Fibroblast of skin of back (primary cell): ENCODE measurements around the gene FILIP1. TPM values are rescaled to one million over a fixed set of nuclear protein-coding genes. Genes with fewer than 3 reads are reported as not detected.

ENCODE experiments used
- DNase-seq: peaks from one replicate; pipeline ENCODE4 v3.0.0-alpha.2; 2013
- polyA plus RNA-seq, 2 experiments: library from polyadenylated mRNA; unstranded; fragments of 120-200 nt; gene quantifications; one replicate each; pipeline ENCODE4 v1.2.1, GENCODE V29; 2013; ENCODE audit not compliant: insufficient read length in 2 of 2

FILIP1 gene, protein sequence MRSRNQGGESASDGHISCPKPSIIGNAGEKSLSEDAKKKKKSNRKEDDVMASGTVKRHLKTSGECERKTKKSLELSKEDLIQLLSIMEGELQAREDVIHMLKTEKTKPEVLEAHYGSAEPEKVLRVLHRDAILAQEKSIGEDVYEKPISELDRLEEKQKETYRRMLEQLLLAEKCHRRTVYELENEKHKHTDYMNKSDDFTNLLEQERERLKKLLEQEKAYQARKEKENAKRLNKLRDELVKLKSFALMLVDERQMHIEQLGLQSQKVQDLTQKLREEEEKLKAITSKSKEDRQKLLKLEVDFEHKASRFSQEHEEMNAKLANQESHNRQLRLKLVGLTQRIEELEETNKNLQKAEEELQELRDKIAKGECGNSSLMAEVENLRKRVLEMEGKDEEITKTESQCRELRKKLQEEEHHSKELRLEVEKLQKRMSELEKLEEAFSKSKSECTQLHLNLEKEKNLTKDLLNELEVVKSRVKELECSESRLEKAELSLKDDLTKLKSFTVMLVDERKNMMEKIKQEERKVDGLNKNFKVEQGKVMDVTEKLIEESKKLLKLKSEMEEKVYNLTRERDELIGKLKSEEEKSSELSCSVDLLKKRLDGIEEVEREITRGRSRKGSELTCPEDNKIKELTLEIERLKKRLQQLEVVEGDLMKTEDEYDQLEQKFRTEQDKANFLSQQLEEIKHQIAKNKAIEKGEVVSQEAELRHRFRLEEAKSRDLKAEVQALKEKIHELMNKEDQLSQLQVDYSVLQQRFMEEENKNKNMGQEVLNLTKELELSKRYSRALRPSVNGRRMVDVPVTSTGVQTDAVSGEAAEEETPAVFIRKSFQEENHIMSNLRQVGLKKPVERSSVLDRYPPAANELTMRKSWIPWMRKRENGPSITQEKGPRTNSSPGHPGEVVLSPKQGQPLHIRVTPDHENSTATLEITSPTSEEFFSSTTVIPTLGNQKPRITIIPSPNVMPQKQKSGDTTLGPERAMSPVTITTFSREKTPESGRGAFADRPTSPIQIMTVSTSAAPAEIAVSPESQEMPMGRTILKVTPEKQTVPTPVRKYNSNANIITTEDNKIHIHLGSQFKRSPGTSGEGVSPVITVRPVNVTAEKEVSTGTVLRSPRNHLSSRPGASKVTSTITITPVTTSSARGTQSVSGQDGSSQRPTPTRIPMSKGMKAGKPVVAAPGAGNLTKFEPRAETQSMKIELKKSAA (N-terminal part only)
- polyA plus RNA-seq (2013, experiment 1 of 2; ENCODE audit: insufficient read length): 0.22 TPM
- 0.59 TPM for polyA plus RNA-seq (2013, experiment 2 of 2; ENCODE audit: insufficient read length)

DNA sequence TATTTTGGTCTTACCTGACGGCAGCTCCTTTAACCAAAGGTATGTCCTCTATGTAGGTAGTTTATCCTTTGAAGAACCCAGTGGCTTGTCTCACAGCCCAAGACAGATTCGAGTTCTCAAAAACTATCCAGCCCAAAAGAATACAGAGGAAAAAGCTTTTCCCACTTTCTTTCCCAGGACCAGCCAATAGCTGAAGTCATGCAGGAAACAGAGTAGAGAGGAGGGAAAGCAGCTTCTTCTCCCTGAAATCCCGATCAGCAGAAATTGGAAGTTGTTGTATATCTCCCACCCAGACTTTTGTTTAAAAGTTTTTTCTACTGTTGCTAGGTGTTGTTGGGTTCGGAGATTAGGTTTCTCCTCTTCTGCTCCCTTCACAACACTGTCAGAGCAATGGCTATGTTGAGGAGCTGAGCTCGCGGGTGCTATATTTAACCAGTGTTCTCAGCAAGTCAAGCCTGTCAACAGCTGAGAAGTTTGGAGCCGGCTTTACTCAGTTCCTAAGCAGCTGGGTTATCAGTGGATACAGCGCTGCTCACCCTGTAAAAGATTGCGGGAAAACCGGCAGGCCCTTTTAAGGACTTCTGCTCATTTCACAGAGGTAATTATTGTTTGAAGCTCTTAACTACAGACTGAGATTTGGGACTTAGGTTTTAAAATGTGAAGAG is at the start of gene FILIP1:
FILIP1 (minus strand) TSS at position 401 of the 665 bp plus-strand sequence. CDS start 78,828 bp downstream, outside the sequence.
- peak; percentile 56 for DNase-seq

DNA sequence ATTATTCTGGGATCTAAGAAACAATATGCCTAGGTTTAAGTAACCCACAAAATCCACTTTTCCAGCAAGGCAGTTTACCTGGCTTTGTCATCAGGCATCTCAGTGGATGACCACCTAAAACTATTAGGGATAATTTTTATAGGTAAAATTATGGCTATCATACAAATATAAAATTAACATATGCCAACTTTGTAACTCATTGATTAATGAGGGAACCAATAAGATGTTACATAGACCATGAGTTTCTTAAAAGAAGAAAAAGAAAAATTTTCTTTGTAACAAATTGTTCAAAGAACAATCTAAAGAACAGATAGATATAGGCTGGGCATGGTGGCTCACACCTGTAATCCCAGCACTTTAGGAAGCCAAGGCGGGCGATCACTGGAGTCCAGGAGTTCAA is 49.7 kb upstream of the FILIP1 start:
- DNase-seq: no peak

DNA sequence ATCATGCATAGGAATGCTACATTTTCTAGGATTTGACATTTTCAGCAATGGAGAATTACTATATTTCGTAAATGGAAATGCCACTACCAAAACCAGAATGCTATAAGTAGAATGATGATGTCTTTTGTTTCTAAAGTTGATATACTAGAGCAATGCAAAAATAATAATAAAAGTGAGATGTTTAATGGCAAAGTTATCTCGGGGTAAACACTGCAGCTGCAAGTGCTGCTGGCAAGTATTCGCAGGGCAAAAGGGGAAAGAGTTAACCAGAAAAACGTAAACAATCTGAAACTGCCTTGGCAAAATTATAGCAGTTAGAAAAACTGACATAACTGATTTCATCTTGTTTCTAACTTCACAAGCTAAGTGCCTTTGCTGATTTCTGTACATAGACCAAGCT is 45.5 kb upstream of the FILIP1 start:
- no peak for DNase-seq

DNA sequence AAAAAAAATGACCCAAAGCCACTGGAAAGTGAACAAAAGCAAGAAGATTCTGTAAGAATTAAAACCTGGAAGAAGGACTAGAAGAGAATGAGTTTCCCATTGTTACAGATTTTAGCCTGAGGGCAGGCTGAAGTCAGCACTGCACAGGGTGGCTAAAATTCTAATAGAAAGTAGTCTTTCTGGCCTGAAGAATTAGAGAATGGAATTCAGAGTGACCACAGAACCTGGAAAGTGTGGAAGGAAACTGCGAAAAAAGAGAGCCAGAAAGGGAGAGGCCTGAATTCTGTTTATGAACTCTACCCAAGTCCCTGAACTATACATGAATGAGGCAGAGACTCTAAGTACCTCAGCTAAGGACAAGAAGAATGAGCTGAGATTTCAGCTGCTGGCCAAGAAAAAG is 38.9 kb upstream of the FILIP1 start:
- DNase-seq: peak; percentile 14

DNA sequence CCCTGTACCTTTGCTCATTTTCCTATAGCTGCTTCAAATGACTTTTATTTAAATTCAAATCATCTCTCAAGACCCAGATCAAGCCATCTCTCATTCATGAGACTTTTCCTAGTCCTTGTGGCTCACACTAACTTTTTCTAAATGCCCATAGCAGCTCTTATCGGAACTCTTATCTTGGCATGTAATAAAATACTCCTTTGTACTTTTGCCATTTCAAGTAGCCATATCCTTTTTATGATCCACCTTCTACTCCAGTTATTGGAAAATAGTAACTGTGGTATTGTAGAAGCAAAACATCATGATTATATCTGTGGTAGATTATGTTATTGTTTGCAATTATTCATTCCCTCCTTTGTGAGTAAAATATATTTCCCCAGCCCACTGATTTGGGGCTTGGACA is 37.6 kb upstream of the FILIP1 start:
- DNase-seq: no peak

DNA sequence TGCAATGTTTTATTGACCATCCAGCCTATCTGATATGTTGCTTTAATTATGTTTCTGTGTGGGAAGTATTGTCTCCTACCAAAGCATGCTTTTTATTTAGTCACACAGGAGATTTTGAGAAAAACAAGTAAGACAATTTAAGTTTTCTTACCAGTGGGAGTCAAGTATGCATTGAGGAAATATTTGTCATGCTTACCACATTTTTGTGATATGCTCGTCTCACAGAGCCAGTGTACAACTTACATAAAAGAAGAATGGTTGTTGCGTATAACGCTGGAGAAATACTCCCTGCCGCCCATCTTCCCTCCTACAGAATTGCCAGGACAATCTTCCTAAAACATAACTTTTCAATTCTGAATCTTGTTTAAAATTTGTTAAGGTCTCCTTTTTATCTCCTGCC is 37.1 kb upstream of the FILIP1 start:
- peak; percentile 61 for DNase-seq

DNA sequence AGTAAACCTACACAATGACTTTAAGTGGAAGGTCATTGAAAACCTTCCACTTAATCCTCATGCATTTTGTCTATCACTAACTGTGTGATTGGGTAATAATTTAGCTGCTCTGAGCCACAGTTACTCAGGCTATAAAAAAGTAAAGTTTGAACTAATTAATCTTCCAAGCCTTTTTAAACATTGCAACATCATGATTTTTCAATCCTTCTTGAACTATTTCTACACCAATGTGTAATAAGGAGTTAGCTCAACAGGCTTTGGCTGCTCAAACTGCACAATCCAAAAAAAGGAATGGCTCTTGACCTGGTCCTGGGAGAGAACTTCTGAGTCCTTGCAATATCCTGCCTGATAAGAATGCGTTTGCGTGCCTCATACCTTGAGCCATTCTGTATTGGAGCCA is 34.8 kb upstream of the FILIP1 start:
- DNase-seq: no peak

DNA sequence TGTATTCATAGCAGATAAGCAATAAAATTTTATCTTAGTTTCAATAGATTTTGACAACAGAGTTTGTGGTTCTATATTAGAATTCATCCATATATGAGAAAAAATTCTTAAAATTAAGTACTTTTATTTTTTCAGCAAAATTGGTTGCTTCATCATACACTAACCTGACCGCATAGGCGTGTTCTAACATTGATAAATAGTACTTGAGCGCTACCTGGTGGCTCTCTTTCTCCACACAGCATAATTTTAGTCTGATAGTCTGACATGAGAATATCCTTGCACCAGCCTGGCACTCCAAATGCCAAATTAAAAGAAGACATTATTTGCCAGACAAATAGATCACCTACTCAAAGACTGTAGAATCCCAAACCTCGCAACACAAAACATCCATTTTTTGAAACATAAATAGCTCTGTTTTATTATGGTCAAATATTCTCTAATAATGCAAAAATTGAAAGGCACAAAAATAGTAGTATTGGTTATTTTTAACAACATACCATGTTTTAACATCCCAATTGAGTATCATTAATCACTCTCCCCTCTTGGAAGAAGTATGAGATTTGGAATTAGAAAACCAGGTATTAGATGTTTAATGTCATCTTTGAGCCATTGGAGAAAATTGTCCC is 33.0 kb upstream of the FILIP1 start:
- peak; percentile 68 for DNase-seq

DNA sequence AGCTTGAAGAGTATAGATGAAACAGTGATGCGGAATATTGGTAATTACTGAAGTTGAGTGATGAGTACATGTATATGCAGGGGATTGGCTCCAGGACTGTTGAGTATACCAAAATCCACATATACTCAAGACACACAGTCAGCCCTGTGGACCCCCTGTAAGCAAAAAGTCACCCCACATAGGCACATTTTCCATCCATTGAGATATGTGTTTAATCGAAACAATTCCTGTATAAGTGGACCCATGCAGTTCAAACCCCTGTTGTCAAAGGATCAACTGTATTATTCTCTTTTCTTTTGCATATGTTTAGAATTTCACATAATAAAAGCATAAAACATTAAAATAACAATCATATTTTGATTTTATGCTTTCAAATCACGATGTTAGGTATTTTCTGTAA is 32.1 kb upstream of the FILIP1 start:
- no peak for DNase-seq

DNA sequence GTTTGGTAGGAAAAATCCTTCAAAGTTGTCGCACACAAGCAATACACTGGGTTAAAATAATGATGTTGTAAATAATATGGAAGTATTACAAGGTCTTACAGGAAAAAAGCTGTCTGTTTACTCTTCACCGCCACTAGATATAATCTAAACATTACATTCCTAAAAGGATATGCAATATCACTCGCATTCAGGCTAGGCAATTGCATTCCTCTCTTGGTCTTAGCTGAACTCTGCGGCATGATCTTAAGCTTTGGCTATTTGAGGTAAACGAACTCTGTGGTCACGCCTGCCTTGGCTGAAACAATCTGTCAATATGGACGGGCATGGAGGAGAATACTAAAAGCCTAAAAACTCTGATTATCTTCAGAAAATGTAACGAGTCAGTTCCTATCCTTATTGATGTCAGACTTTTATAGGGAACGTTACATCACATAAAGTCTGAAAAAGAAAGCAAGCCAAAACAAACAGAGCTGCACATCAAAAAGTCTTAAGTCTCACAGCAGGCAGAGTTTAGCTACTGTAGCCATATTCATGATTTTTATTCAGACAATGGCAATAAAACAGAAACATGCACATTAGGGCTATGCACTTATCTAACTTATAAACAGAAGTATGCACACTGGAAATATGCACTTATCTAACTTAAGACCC is 30.8 kb upstream of the FILIP1 start:
- peak; percentile 89 for DNase-seq

DNA sequence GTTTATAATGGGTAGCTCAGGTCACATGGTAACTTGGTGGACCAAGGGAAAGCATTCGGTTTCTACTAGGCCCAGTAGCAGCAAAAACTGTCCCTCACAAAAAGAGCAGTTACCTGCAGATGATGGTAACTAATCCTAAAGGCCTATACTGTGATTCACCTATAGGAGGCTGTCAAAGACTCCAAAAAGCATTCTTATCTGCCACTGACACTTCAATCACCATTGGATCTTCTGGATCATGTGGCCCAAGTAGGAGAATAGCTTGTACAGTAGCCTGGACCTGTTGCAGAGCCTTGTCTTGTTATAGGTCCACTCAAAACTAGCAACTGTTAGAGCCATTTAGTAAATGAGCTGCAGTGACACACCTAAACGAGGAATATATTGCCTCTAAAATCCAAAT is 23.2 kb upstream of the FILIP1 start:
- no peak for DNase-seq

DNA sequence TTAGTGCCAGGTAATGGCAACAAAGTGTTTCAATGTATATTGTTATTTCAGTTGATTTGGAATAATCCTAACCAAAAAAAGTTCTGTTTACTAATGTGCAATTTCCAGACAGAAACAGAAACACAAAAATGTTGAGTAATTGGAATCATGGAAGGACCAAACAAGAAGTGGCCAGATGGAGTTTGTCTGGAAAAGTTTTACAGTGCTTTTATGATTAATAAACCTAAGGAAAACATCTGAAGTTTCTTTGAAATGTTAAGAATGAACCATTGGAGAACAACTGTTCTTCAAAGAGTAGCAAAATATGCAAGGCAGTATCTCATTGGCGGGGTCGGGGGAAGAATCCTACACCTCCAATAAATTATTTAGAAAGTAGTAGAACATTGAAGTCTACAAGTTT is 19.0 kb upstream of the FILIP1 start:
- no peak for DNase-seq

DNA sequence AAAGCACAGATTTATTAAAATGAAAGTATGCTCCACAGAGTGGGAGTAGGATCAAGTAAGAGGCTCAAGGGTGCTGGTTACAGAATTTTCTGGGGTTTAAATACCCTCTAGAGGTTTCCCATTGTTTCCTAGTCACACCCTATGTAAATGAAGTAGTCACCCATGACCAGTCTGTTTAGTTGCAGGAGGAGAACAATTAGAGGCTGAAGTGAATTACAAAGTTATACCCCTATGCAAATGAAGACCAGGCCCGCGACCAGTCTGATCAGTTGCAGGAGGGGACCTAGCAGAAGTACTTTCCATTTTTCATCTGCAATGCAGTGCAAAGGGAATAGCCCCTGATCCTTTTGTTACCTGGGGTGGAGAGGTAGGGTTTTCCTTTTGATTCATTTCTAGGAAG is 11.8 kb upstream of the FILIP1 start:
- no peak for DNase-seq

DNA sequence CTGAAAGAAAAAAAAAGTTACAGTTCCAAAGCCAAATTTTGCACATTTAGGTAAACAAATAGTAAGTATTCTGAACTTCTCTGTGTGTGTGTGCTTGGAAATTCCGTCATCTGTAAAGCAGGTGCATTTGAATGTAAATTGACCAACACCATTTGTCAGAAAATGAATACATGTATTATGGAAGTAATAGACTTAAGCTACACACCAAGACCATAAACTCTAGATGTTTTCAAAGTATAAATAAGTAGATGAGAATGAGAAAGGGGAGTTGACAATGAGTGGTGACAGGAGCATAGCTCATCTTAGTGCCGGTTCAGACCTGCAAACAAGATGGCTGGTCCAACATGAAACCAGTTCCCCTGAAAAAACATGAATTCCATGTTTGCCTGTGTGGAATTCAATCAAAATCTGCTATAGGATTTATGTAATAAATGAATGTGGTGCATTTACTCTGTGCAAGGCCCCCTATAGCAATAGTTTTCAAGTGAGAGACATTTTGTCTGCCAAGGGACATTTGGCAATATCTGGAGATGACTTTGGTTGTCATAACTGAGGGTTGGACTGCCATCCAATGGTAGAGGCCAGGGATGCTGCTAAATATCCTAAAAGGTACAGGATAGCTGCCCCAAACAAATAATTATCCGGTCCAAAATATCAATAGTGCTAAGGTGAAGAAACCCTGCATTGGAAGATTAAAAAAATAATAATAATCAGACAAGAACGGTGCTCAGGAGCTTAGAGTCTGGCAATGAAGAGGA is 11.0 kb upstream of the FILIP1 start:
- DNase-seq: peak; percentile 17

DNA sequence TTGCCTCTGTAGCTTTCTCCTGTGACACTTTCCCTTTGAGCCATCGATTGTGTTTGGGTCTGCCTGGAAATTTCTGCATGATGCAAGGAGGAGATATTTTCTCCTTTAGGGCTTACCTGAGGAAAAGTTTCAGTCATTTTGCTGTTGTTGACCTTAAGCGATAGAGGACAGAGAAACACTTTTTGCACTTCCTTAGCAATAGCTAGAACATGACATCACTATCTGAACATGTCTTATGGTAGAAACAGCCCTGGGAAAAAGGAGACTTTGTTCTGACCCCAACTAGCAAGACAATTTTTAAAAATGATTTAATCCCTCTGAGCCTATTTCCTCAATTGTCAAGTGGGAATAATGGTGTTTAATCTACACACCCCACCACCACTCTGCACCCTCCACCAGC is 9.7 kb upstream of the FILIP1 start:
- DNase-seq: peak; percentile 26

DNA sequence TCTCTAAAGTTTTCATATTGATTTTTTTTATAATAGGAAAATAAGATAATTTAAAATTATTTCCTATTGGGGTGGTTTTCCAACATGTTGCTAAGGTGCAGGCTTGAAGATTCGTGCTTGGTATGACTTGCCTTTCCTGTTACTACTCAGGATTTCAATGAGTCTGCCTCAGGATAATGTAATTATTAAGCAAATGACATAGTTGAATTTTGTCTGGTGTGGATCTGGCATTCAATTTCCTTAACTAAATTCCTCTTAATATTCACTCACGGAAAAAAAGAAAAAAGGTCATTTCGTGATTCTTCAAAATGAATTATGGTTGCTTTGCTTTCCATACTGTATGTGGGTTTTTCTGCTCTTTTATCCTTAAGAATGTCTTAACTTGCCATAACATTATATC is 9.3 kb upstream of the FILIP1 start:
- no peak for DNase-seq

DNA sequence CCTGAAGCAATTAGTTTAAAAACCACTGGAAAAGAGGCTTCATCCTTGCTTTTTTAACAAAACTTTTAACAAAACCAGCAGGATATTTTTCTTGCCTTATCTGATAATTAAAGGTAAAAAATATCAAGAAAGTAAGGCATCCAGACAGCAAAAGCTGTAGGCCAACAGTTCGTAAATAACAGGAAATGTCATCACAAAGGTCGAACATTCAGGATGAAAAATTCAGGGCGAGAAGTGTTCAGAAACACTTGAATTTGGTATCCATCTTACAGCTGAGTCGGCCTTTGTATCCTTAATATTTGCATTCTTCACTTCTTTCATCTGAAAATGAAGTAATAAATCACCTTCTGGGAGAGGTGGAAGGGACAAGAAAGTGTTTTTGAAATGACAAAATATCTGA is 8.2 kb upstream of the FILIP1 start:
- no peak for DNase-seq

DNA sequence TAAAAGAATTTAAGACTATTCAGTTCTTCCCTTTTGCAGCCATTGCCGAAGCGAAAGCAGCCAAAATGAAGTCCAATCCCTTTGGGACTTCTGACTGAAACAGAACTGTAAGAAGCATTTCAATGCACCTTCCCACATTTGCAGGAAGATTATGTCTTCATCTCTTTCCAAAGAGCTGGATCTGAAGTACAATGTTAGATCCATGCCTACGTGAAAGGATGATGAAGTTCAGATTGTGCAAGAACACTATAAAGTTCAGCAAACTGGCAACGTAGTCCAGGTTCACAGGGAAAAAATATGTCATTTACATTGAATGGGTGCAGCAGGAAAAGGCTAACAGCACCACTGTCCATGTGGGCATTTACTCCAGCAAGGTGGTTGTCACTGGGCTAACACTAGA is 6.0 kb upstream of the FILIP1 start:
- DNase-seq: no peak

DNA sequence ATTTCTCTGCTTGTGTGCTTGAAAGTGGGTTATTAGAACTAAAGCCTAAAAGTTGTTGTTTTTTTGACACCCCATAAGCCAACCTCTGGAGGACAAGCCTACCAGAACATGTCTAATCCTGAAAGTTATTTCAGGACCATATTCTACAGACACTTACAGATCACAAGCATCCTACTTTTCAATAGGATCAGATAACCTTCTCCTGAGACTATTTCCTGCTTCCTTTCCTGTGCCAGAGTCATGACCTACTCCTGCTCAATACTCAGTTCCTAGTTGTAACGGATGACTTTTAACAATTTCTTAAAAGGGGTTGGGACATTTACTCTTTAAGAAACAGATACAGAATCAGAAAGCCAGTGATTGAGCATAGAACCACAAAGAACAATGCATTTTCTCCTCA is 5.3 kb upstream of the FILIP1 start:
- DNase-seq: no peak

DNA sequence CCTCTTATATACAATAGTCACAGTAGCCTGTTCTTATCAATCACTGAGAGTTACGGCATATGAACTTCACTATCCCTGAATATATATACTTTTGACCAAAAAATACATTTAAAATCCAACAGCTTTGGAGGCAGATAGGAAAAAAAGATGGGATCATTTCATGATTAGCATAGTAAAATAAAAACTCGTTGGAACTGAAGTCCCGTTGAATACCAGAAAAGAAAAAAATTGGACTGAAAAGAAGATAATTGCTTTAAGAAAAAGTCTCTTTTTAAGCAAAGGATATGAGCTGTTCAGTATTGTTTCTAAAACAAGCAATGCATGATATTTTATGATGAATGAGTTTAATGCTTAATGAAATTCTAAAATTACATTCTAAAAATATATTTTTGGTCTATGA is 4.4 kb upstream of the FILIP1 start:
- no peak for DNase-seq

DNA sequence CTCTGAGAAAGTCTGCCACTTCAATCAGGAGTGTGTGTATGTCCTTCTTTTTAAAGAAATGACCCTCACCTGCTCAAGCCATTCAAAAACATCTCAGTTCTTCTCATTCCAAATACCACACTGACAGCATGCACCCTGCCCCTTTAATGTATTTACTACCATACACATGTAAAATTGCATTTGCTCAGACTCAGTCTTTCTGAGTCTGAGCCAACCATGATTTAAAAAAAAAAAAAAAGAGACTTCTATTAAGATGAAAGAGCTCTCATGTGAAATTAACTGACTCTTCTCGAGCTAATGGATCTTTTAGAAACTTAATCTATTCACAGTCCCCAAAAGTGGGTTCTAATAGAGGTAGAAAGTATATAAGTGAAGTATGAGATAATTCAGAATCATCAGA is 1.4 kb upstream of the FILIP1 start:
- no peak for DNase-seq
